ENCODE measurements around the gene COL6A6. TPM values are rescaled to one million over a fixed set of nuclear protein-coding genes. Genes with fewer than 3 reads are reported as not detected.

Gene COL6A6
- total and polyA plus RNA-seq, 9 donors, result 0.13 to 1.0 (median 0.25) TPM

GRCh38 chr3:130519754-130520153 lies 2.8 kb downstream of the COL6A6 start:
- intact Hi-C loops (cut with DNase I), result no loop called here
- H3K9me3 ChIP-seq, result no peaks in the 10 kb centered on the region
- H3K27ac ChIP-seq, result no peak overlapping the region
- H3K27me3 ChIP-seq, result no peaks in the 10 kb centered on the region
- DNase-seq, result no peak
- no peak overlapping the region for H3K4me3 ChIP-seq
- no peaks in the 10 kb centered on the region for H3K36me3 ChIP-seq
- peaks cover 2% of the 10 kb centered on the region for H3K4me1 ChIP-seq (ENCODE audit: insufficient read depth)
- 80 to 89% (median 87%) methylated on average over 4 of the region's 4 CpGs for WGBS, 3 donors
- no peak for TF ChIP-seq CTCF (IDR thresholded peaks at IDR 0.05)
- TF ChIP-seq EP300 (IDR thresholded peaks at IDR 0.05), result no peak
- TF ChIP-seq POLR2A (IDR thresholded peaks at IDR 0.05), result no peak

GRCh38 chr3:130522399-130522798 lies 5.4 kb downstream of the COL6A6 start:
- Histone ChIP-seq H3K27ac (no peak overlapping the region), H3K4me3 (no peak overlapping the region), H3K36me3 (no peaks in the 10 kb centered on the region), H3K4me1 (ENCODE audit: insufficient read depth) (no peaks in the 10 kb centered on the region), H3K27me3 (no peaks in the 10 kb centered on the region), H3K9me3 (no peaks in the 10 kb centered on the region)
- DNase-seq, result no peak
- TF ChIP-seq CTCF (IDR thresholded peaks at IDR 0.05) (no peak), POLR2A (IDR thresholded peaks at IDR 0.05) (no peak), EP300 (IDR thresholded peaks at IDR 0.05) (no peak)
- WGBS, 3 donors, result 95 to 96% (median 95%) methylated on average over 2 of the region's 2 CpGs
- intact Hi-C loops (cut with DNase I), result no loop called here

- whole genome bisulfite sequencing, 3 donors, result 79 to 93% (median 79%) methylated on average over 1 of the region's 1 CpG
- Histone ChIP-seq H3K27me3 (no peaks in the 10 kb centered on the region), H3K27ac (no peak overlapping the region), H3K36me3 (no peaks in the 10 kb centered on the region), H3K4me1 (ENCODE audit: insufficient read depth) (no peaks in the 10 kb centered on the region), H3K9me3 (no peaks in the 10 kb centered on the region), H3K4me3 (no peak overlapping the region)
- intact Hi-C loops (cut with DNase I), result no loop called here
- DNase-seq, result no peak
- no peak for TF ChIP-seq CTCF (IDR thresholded peaks at IDR 0.05)
- no peak for TF ChIP-seq POLR2A (IDR thresholded peaks at IDR 0.05)
Observed at GRCh38 chr3:130527426-130527825, 10.4 kb downstream of the COL6A6 start.

- no peak for DNase-seq
- TF ChIP-seq EP300 (IDR thresholded peaks at IDR 0.05), result no peak
- TF ChIP-seq POLR2A (IDR thresholded peaks at IDR 0.05), result no peak
- TF ChIP-seq CTCF (IDR thresholded peaks at IDR 0.05), result no peak
- no peak overlapping the region for H3K4me3 ChIP-seq
- H3K4me1 ChIP-seq (ENCODE audit: insufficient read depth), result no peaks in the 10 kb centered on the region
- H3K9me3 ChIP-seq, result no peaks in the 10 kb centered on the region
- WGBS, 3 donors, result 86 to 93% (median 90%) methylated on average over 1 of the region's 1 CpG
- no peaks in the 10 kb centered on the region for H3K27me3 ChIP-seq
- intact Hi-C loops (cut with DNase I), result no loop called here
- no peaks in the 10 kb centered on the region for H3K36me3 ChIP-seq
- H3K27ac ChIP-seq, result no peak overlapping the region
Observed at GRCh38 chr3:130528120-130528519, 11.1 kb downstream of the COL6A6 start.

Data from ovary (tissue), 9 donors.